Activated effector memory CD4-positive, alpha-beta T cell treated with anti-CD3 and anti-CD28 coated beads, Interleukin-2, amount 50 U/mL, for 16 hours (primary cell): ENCODE data around the gene TSPAN31.
"Not testable (repeated sequence)": the region's sequence is repeated elsewhere in the genome, so short reads cannot be mapped to it uniquely, and the experiment has no call there.

Source experiments
- DNase-seq: peaks from one replicate; pipeline ENCODE4 v3.0.0-alpha.2; 2020

TSPAN31 gene, protein sequence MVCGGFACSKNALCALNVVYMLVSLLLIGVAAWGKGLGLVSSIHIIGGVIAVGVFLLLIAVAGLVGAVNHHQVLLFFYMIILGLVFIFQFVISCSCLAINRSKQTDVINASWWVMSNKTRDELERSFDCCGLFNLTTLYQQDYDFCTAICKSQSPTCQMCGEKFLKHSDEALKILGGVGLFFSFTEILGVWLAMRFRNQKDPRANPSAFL

DNA sequence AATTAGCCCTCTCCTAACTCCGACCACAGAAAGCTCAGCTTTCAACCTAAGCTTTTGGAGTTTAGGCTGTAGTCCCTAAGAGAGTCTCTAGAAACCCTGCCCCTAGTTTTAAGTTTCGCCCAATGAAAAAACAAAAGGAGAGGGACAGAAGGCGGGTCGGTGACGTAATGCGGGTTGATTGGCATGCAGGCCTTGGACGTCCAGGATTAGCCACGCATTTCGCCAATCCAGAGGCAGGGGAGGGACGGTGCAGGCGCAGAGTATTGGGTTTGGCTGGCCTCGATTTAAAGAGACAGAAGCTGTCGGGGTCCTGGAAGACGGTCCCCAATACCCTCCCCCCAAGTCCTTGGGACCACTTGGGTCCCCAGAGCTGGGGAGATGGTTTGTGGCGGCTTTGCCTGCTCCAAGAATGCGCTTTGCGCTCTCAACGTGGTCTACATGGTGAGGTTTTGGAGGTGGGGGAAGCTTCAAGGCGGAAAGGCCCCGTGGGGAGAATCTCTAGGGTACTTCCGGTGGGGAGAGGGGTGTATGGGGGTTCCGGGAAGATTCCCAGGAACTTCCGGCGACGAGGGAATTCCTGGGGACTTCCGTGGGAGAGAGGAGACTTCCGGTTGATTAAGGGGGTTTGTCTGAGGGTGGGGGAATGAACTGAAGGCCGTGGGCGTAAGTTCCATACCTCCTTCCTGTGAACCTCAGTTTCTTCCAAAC, at the start of gene TSPAN31:
Gene TSPAN31, plus strand, starts transcription at position 263 of the 708 bp plus-strand sequence. Its CDS starts 116 bp downstream, at position 379.
- peak; percentile 98 for DNase-seq

DNA sequence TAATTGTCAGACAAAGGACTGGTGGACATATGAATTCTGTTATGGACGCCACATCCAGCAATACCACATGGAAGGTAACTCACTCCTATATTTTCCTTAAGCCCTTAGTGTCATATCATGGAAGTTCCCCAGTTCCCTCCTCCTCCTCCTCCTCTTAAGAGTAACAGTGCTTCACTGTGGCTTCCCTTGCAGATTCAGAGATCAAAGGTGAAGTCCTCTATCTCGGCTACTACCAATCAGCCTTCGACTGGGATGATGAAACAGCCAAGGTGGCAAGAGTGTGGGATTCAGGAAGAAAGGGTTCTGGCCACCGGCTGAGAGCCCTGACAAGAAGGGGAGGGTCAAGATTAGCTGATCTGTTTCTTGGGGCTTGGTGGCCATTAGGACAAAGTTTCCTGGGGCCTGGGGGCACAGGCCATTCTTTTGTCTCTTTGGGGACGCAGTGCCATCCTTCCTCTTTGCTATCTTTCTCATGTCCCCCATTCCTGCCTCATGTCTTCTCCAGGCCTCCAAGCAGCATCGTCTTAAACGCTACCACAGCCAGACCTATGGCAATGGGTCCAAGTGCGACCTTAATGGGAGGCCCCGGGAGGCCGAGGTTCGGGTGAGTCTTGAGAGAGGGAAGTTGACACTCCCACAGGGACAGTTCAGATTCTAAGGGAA, 48.9 kb upstream of the TSPAN31 start:
- DNase-seq: no peak

DNA sequence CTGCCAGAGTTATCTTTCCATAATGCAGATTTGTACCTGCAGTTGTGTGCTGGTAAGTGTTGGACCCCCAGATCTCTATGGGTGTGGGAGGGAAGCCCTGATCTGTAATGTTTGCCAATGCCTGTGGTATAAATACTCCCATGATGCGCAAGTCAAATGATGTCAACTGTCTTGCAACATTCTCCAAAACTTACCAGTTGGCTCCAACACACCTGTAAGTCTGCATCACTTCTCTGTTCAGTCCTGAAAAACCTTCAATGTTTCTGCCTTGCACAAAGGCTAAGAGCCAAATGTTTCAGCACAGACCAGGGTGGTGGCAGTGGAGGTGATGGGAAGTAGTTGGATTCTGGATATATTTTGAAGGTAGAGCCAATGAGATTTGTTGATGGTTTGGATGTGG, 47.8 kb upstream of the TSPAN31 start:
- no peak for DNase-seq

DNA sequence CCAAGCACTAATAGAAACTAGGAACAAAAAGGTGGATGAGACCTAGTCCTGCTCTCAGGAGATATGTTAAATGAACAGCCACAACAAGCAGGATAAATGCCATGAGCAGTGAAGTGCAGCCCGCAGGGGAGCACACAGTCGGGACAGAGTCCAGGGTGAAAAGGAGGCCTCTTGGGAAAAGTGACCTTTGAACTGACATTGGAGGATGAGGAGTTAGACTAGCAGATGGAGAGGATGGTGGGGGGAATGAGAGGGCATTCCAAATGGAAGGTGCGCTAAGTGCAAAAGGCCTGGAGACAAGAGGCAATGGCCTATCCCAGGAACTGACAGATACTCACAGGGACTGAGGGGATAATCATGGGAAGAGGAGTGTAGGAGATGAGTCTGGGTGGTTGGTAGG, 46.4 kb upstream of the TSPAN31 start:
- DNase-seq: no peak

- no peak for DNase-seq
Measured at GRCh38 chr12:57700317-57700716, 44.5 kb upstream of the TSPAN31 start.

DNA sequence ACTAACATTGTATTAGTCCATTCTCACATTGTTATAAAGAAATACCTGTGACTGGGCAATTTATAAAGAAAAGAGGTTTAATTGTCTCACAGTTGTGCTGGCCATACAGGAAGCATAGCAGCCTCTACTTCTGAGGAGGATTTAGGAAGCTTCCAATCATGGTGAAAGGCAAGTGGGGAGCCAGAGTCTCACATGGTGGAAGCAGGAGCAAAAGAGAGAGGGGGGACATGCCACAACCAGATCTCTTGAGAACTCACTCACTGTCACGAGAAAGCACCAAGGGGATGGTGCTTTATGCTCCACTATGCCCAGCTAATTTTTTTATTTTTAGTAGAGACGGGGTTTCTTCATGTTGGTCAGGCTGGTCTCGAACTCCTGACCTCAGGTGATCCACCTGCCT, 37.6 kb upstream of the TSPAN31 start:
- DNase-seq: no peak

- DNase-seq: no peak
Measured at GRCh38 chr12:57708296-57708695, 36.5 kb upstream of the TSPAN31 start.

GRCh38 chr12:57712701-57713100, 32.1 kb upstream of the TSPAN31 start:
- no peak for DNase-seq

DNA sequence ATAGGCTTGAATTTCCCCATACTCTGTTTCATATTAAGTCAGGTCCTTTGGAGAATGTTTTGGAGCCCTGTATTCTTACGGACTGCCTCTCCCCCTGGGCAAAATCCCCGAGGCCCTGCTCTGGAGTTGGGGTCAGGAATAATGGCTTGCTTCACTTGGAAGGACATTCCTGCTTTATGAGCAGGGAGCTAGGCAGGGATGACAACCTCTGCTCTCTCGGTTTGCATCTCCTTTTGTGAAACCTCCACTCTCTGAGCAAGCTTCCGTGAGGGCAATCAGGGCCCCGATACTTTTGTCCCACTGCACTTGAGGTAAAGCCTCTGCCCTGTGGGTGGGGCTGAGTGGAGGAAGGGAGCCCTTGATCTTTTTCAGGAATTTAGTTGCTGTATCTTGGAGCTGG, 31.6 kb upstream of the TSPAN31 start:
- DNase-seq: no peak

GRCh38 chr12:57715036-57715748, 29.6 kb upstream of the TSPAN31 start:
- not testable (repeated sequence) for DNase-seq

DNA sequence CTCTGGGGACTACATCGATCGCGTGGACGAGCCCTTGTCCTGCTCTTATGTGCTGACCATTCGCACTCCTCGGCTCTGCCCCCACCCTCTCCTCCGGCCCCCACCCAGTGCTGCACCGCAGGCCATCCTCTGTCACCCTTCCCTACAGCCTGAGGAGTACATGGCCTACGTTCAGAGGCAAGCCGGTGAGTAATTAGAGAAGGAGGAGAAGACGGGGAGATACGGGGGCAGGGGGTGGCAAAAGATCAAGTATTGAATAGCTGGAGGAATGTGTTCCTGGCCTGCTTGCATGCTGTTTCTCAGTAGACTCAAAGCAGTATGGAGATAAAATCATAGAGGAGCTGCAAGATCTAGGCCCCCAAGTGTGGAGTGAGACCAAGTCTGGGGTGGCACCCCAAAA, 29.1 kb upstream of the TSPAN31 start:
- DNase-seq: no peak

GRCh38 chr12:57716305-57716704, 28.5 kb upstream of the TSPAN31 start:
- DNase-seq: no peak

GRCh38 chr12:57717131-57717530, 27.7 kb upstream of the TSPAN31 start:
- no peak for DNase-seq

DNA sequence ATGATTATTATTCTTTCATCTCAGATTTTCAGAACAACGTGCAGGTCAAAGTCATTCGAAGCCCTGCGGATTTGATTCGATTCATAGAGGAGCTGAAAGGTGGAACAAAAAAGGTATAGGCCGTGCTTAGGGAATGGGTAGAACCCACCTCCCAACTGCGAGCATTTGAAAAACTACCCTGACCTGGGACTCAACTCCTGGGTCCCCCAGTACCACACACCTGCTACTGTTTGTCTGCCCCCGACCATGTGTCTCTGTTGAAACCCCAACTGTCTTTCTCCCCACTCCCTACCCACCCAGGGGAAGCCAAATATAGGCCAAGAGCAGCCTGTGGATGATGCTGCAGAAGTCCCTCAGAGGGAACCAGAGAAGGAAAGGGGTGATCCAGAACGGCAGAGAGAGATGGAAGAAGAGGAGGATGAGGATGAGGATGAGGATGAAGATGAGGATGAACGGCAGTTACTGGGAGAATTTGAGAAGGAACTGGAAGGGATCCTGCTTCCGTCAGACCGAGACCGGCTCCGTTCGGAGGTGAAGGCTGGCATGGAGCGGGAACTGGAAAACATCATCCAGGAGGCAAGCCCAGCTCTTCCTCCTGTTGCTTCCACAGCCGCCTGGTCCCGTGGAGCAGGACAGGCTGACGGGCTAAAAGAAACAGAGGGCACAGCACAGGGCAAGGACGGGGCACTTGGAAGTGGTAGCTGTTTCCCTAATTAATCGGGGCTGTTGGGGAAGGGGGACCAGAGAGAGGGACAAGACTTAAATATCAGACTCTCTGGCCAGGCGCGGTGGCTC, 26.8 kb upstream of the TSPAN31 start:
- DNase-seq: no peak

GRCh38 chr12:57718641-57719528, 26.0 kb upstream of the TSPAN31 start:
- no peak for DNase-seq

DNA sequence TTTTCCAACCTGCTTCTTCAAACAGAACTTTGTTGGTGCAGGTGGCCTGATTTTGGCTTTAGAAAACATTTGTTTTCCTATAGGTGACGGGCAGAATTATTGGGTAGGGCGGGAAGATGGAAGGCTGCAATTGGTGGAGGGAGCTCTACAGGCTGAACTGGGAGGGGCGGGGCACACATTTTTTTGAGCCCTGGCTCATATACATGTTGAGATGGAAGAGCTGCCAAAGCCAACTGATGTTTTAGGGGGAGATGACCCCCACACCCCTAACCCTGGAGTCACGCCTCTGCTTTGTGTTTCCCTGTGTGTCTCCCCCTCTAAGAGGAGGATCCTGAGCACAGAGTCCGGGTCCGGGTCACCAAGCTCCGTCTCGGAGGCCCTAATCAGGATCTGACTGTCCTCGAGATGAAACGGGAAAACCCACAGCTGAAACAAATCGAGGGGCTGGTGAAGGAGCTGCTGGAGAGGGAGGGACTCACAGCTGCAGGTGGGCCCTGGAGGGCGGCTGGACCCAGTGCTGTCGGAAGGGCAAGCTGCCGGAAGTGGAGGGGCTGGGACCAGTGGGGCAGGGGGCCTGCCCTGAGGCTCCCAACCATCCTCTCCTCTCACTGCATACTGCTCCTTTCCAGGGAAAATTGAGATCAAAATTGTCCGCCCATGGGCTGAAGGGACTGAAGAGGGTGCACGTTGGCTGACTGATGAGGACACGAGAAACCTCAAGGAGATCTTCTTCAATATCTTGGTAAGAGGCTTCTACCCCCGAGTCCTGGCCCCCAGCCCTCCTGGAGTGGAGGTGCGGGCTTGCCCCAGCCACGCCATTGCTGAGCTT, 24.8 kb upstream of the TSPAN31 start:
- no peak for DNase-seq

GRCh38 chr12:57720606-57721595, 23.9 kb upstream of the TSPAN31 start:
- DNase-seq: no peak

GRCh38 chr12:57721846-57722608, 22.8 kb upstream of the TSPAN31 start:
- not testable (repeated sequence) for DNase-seq
